Measurements from ENCODE around the gene MYO3B.

GRCh38 chr2:170282851-170283250 is 104.9 kb downstream of the MYO3B start:
- TF ChIP-seq EZH2phosphoT487 (IDR thresholded peaks at IDR 0.05; ENCODE audit: borderline replicate concordance, low read length) (no peak), CTCF (IDR thresholded peaks at IDR 0.05; ENCODE audit: low read depth, low read length, poor library complexity, severe bottlenecking) (no peak)

Measured in DOHH2 (cell line).